Fibroblast of the aortic adventitia (primary cell): ENCODE data around the gene EFCAB13. TPM values are rescaled to one million over a fixed set of nuclear protein-coding genes. Genes with fewer than 3 reads are reported as not detected.
"Not testable (repeated sequence)": the region's sequence is repeated elsewhere in the genome, so short reads cannot be mapped to it uniquely, and the experiment has no call there.

ENCODE experiments used
- DNase-seq: peaks from one replicate; pipeline ENCODE4 v3.0.0-alpha.2; 2010; ENCODE audit warnings: low read depth
- H3K4me3 ChIP-seq: 2 replicates; pipeline ENCODE4 v1.5.1; 2011; ENCODE audit warnings: low read depth, mild to moderate bottlenecking, control low read depth, low read length, moderate library complexity
- total RNA-seq: library from RNA; depleted of rRNA; stranded (reverse); fragments of >200 nt; gene quantifications from 2 replicates; pipeline ENCODE4 v1.2.3, GENCODE V29; 2012; ENCODE audit warnings: low replicate concordance
- TF ChIP-seq, protein P1 (sequence below): IDR thresholded peaks from 2 replicates; pipeline ENCODE4 v1.5.1; 2011; ENCODE audit warnings: mild to moderate bottlenecking, low read length, control low read depth, inconsistent platforms; ENCODE audit not compliant: insufficient read depth

EFCAB13 gene
- total RNA-seq, 1 donor: 5.6 TPM

DNA sequence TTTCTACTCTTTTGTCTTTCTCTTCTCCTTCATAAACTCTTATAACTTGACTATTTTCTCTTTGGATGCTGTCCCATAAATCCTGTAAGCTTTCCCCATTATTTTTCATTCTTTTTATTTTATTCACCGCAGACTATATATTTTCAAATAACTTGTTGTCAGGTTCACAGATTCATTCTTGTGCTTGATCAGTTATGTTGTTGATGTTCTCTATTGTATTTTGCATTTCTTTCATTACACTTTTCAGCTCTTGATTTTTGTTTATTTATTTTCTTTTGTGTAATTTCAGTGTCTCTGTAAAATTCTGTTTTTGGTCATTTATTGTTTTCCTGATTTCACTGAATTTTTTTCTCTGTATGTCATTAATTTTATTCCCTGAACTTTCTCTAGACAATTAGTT lies 49.2 kb downstream of the EFCAB13 start:
- DNase-seq: no peak
- TF ChIP-seq, protein P1, sequence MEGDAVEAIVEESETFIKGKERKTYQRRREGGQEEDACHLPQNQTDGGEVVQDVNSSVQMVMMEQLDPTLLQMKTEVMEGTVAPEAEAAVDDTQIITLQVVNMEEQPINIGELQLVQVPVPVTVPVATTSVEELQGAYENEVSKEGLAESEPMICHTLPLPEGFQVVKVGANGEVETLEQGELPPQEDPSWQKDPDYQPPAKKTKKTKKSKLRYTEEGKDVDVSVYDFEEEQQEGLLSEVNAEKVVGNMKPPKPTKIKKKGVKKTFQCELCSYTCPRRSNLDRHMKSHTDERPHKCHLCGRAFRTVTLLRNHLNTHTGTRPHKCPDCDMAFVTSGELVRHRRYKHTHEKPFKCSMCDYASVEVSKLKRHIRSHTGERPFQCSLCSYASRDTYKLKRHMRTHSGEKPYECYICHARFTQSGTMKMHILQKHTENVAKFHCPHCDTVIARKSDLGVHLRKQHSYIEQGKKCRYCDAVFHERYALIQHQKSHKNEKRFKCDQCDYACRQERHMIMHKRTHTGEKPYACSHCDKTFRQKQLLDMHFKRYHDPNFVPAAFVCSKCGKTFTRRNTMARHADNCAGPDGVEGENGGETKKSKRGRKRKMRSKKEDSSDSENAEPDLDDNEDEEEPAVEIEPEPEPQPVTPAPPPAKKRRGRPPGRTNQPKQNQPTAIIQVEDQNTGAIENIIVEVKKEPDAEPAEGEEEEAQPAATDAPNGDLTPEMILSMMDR: no peak
- no peak overlapping the region for H3K4me3 ChIP-seq

DNA sequence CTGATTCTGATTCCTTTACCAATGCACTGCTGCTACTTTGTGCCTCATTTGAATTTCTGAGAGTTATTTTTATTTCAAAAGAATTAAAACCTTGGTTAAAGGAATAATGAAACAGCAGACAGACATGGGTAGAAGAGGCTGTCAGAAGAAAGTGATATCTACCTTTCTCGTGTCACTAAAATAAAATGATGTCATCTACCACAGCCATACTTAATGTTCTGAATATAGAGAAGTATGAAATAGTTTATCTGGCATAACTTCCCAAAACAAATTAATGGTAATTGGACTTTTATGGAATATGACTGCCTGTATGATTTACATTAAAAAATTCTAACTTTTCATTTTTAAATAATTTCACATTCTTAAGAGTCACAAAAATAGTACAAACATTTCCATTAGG lies 52.5 kb downstream of the EFCAB13 start:
- H3K4me3 ChIP-seq: no peak overlapping the region
- TF ChIP-seq, protein P1: no peak

DNA sequence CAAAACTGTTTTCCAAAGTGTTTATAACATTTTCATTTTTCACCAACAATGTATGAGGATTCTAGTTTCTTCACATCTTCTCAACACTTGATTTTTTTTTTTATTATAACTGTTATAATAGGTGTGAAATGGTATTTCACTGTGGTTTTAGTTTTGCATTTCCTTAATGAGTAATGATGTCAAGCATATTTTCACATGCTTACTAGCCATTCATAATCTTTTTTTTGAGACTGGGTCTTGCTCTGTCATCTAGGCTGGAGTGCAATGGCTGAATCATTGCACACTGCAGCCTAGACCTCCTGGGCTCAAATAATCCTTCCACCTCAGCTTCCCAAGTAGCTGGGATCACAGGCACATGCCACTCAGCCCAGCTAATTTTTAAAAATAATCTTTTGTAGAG lies 65.1 kb downstream of the EFCAB13 start:
- TF ChIP-seq, protein P1: no peak
- no peak for DNase-seq
- H3K4me3 ChIP-seq: no peak overlapping the region

More for the DNA sequence above, 52.5 kb downstream of the EFCAB13 start:
- no peak for DNase-seq

DNA sequence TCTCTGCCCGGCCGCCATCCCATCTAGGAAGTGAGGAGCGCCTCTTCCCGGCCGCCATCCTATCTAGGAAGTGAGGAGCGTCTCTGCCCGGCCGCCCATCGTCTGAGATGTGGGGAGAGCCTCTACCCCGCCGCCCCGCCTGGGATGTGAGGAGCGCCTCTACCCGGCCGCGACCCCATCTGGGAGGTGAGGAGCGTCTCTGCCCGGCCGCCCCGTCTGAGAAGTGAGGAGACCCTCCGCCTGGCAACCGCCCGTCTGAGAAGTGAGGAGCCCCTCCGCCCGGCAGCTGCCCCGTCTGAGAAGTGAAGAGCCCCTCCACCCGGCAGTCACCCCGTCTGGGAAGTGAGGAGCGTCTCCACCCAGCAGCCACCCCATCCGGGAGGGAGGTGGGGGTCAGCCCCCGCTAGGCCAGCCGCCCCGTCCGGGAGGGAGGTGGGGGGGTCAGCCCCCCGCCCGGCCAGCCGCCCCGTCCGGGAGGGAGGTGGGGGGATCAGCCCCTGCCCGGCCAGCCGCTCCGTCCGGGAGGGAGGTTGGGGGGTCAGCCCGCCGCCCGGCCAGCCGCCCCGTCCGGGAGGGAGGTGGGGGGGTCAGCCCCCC lies 73.9 kb downstream of the EFCAB13 start:
- not testable (repeated sequence) for H3K4me3 ChIP-seq

DNA sequence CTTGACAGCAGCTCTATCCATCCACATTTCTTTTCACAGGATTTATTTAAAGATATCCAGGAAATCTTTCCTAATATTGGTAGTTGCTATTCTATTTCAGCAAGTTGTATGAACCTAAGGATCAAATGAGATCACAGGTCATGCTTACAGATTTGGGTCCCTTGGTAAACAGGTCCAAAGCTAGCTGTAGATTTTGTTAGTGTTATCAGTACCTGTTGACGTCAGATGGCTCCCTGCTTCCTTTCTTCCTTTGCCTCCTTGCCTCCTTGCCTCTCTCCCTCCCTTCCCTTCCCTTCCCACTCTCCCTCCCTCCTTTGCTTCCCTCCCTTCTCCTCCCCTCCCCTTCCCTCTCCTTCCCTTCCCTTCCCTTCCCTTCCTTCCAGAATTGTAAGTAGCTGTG lies 76.6 kb downstream of the EFCAB13 start:
- TF ChIP-seq, protein P1: no peak
- H3K4me3 ChIP-seq: no peak overlapping the region
- DNase-seq: no peak

More for the DNA sequence above, 73.9 kb downstream of the EFCAB13 start:
- not testable (repeated sequence) for DNase-seq

DNA sequence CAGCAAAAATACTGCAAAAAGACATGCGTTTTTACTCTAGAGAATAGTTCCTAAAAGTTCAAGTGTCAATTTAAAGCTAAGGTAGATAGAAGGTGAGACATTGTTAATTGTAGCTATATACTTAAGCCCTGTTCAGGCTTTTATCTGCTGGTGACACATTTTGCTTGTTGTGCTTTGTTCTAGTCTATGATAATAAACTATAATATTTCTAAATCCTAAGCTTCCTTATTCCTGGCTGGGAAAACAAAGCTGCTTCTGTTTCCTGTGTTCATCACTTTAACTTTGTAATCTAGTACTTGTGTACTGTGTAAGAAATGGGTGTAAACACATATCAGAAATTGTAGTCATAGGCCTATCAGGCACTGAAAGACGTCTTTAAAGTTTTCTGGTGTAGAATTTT lies 77.3 kb downstream of the EFCAB13 start:
- H3K4me3 ChIP-seq: no peak overlapping the region
- TF ChIP-seq, protein P1: no peak

DNA sequence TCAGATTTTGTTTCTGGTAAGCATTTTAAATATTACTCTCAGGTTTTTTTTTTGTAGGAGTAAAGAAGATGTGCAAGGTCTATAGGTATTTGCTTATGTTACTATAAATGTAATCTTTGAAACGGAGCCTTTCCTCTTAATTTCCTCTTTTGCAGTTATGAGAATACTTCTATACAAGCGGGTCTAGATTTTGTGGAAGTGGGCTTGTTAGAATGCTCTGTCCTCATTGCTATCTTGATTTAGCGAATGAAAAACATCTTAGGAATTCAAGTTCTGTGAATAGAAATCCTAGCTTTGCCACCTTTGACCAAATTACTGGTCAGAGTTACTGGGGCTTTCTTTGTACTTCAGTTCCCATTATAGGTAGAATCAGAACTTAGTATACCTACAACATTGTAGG lies 80.3 kb downstream of the EFCAB13 start:
- DNase-seq: no peak
- TF ChIP-seq, protein P1: no peak
- H3K4me3 ChIP-seq: no peak overlapping the region

More for the DNA sequence above, 77.3 kb downstream of the EFCAB13 start:
- DNase-seq: no peak
